Liver (tissue), 2 donors: ENCODE data around the gene RORC.

Experiments used
- TF ChIP-seq, protein P1 (sequence below): IDR thresholded peaks from 2 replicates; pipeline ENCODE4 v1.6.1; 2016; ENCODE audit warnings: antibody characterized with exemption
- TF ChIP-seq, protein P2 (sequence below): fragments of 150-350 bp; IDR thresholded peaks from 2 replicates; pipeline ENCODE4 v1.5.1; 2017; ENCODE audit warnings: improper control_type of control experiment, low read depth, low read length; ENCODE audit not compliant: missing input control
- TF ChIP-seq, protein P3 (sequence below): IDR thresholded peaks from 2 replicates; pipeline ENCODE4 v1.6.1; 2016; ENCODE audit warnings: antibody characterized with exemption, mild to moderate bottlenecking
- donor health status: healthy.

DNA sequence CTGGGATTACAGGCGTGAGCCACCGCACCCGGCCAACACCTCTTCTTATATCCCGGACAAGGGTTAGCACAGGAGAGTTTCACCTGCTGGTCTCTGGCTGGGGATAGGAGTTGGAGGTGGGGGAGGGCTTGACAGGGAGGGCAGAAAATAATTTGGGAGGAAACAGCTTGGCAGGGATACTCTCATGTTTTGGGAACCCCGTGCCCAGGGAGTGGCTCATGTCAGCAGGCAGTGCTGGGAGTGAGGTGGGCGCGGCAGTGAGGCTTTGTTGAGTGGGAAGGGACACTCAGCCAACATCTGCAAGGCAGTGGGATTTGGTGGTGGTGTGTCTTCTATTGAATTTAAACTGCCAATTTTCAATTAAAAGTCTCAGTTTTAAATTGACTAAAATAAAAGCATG is 23.1 kb upstream of the RORC start:
- TF ChIP-seq, protein P1, sequence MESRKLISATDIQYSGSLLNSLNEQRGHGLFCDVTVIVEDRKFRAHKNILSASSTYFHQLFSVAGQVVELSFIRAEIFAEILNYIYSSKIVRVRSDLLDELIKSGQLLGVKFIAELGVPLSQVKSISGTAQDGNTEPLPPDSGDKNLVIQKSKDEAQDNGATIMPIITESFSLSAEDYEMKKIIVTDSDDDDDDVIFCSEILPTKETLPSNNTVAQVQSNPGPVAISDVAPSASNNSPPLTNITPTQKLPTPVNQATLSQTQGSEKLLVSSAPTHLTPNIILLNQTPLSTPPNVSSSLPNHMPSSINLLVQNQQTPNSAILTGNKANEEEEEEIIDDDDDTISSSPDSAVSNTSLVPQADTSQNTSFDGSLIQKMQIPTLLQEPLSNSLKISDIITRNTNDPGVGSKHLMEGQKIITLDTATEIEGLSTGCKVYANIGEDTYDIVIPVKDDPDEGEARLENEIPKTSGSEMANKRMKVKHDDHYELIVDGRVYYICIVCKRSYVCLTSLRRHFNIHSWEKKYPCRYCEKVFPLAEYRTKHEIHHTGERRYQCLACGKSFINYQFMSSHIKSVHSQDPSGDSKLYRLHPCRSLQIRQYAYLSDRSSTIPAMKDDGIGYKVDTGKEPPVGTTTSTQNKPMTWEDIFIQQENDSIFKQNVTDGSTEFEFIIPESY, result no peak
- TF ChIP-seq, protein P2, sequence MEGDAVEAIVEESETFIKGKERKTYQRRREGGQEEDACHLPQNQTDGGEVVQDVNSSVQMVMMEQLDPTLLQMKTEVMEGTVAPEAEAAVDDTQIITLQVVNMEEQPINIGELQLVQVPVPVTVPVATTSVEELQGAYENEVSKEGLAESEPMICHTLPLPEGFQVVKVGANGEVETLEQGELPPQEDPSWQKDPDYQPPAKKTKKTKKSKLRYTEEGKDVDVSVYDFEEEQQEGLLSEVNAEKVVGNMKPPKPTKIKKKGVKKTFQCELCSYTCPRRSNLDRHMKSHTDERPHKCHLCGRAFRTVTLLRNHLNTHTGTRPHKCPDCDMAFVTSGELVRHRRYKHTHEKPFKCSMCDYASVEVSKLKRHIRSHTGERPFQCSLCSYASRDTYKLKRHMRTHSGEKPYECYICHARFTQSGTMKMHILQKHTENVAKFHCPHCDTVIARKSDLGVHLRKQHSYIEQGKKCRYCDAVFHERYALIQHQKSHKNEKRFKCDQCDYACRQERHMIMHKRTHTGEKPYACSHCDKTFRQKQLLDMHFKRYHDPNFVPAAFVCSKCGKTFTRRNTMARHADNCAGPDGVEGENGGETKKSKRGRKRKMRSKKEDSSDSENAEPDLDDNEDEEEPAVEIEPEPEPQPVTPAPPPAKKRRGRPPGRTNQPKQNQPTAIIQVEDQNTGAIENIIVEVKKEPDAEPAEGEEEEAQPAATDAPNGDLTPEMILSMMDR, result no peak
- TF ChIP-seq, protein P3, sequence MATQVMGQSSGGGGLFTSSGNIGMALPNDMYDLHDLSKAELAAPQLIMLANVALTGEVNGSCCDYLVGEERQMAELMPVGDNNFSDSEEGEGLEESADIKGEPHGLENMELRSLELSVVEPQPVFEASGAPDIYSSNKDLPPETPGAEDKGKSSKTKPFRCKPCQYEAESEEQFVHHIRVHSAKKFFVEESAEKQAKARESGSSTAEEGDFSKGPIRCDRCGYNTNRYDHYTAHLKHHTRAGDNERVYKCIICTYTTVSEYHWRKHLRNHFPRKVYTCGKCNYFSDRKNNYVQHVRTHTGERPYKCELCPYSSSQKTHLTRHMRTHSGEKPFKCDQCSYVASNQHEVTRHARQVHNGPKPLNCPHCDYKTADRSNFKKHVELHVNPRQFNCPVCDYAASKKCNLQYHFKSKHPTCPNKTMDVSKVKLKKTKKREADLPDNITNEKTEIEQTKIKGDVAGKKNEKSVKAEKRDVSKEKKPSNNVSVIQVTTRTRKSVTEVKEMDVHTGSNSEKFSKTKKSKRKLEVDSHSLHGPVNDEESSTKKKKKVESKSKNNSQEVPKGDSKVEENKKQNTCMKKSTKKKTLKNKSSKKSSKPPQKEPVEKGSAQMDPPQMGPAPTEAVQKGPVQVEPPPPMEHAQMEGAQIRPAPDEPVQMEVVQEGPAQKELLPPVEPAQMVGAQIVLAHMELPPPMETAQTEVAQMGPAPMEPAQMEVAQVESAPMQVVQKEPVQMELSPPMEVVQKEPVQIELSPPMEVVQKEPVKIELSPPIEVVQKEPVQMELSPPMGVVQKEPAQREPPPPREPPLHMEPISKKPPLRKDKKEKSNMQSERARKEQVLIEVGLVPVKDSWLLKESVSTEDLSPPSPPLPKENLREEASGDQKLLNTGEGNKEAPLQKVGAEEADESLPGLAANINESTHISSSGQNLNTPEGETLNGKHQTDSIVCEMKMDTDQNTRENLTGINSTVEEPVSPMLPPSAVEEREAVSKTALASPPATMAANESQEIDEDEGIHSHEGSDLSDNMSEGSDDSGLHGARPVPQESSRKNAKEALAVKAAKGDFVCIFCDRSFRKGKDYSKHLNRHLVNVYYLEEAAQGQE, result no peak
